Endothelial cell of umbilical vein (primary cell): ENCODE data around the gene TSTD1. TPM values are rescaled to one million over a fixed set of nuclear protein-coding genes. Genes with fewer than 3 reads are reported as not detected.

Source experiments
- BruUV-seq: library from RNA; stranded (reverse); fragments of 400-500 nt; replicated peaks from 2 replicates; lab custom pipeline; 2021; lab: Mats Ljungman, UMichigan
- CTCF ChIA-PET: fragments of 300-600, 350-600 bp; sonication (Branson Sonifier 250); formaldehyde crosslinking; loops from one replicate; lab custom pipeline; 2021; ENCODE audit warnings: antibody characterized with exemption, inconsistent platforms; lab: Charles Lee
- POLR2A ChIA-PET: fragments of 300-600, 350-600 bp; sonication (Branson Sonifier 250); formaldehyde crosslinking; loops from one replicate; lab custom pipeline; 2021; ENCODE audit warnings: antibody characterized with exemption, inconsistent platforms; lab: Charles Lee
- DNase-seq: peaks from one replicate; pipeline ENCODE4 v3.0.0-alpha.2; 2011; ENCODE audit warnings: low read depth, low spot score
- FAIRE-seq: peaks from 2 replicates; lab custom pipeline; 2011; peaks lifted over from hg19 to GRCh38; lab: Jason Lieb, UNC
- H2AFZ ChIP-seq: 2 replicates; pipeline ENCODE4 v1.6.0; 2012; ENCODE audit warnings: low read depth, low read length, control low read depth, inconsistent platforms
- H3K27ac ChIP-seq: 2 replicates; pipeline ENCODE4 v1.5.1; 2011; ENCODE audit warnings: low read depth, mild to moderate bottlenecking, control low read depth, low read length, moderate library complexity; ENCODE audit not compliant: insufficient read depth
- H3K27me3 ChIP-seq, 2 experiments: 2 replicates each; pipeline versions ENCODE4 v1.6.0 to v1.6.1; 2011; ENCODE audit warnings: low read length in 2 of 2, mixed read lengths in 1 of 2; ENCODE audit not compliant: control insufficient read depth in 2 of 2, insufficient read depth in 2 of 2
- H3K36me3 ChIP-seq, 2 experiments: 2 replicates in 1 of 2; 3 replicates in 1 of 2; pipeline ENCODE4 v1.5.1; 2011; ENCODE audit warnings: low read length in 2 of 2, mild to moderate bottlenecking in 1 of 2, moderate library complexity in 1 of 2; ENCODE audit not compliant: control insufficient read depth in 2 of 2, insufficient read depth in 2 of 2; ENCODE audit errors: extremely low read depth in 1 of 2
- H3K4me1 ChIP-seq: 3 replicates; pipeline ENCODE4 v1.5.1; 2011; ENCODE audit warnings: mild to moderate bottlenecking, low read length; ENCODE audit not compliant: control insufficient read depth, insufficient read depth; ENCODE audit errors: extremely low read depth
- H3K4me2 ChIP-seq: 2 replicates; pipeline ENCODE4 v1.6.1; 2011; ENCODE audit warnings: low read length, control low read depth, mixed read lengths; ENCODE audit not compliant: insufficient read depth
- H3K4me3 ChIP-seq, 3 experiments: fragments of 200-600 bp in 1 of 3; sonication (generic), shearing (Covaris generic) in 1 of 3; replicated peaks in 1 of 3; 2 replicates each; pipeline ENCODE4 v1.5.1; 2011 to 2016; ENCODE audit warnings: control low read depth in 3 of 3, low read length in 3 of 3, mild to moderate bottlenecking in 2 of 3, inconsistent platforms in 1 of 3, low read depth in 1 of 3, moderate library complexity in 1 of 3; ENCODE audit not compliant: insufficient read depth in 1 of 3
- H3K79me2 ChIP-seq: 2 replicates; pipeline ENCODE4 v1.6.0; 2012; ENCODE audit warnings: low read length, inconsistent platforms; ENCODE audit not compliant: control insufficient read depth, insufficient read depth
- H3K9ac ChIP-seq: replicated peaks from 2 replicates; pipeline ENCODE3; 2011; ENCODE audit warnings: low read length, control low read depth; ENCODE audit not compliant: insufficient read depth; ENCODE audit errors: extremely low read depth
- H3K9me1 ChIP-seq: replicated peaks from 3 replicates; pipeline ENCODE4 v1.6.0; 2011; ENCODE audit warnings: mild to moderate bottlenecking, low read length; ENCODE audit not compliant: control insufficient read depth, insufficient read depth; ENCODE audit errors: extremely low read depth
- H3K9me3 ChIP-seq: replicated peaks from 2 replicates; pipeline ENCODE4 v1.5.1; 2012; ENCODE audit warnings: low read length, inconsistent platforms; ENCODE audit not compliant: control insufficient read depth, insufficient read depth
- H4K20me1 ChIP-seq: replicated peaks from 2 replicates; pipeline ENCODE3; 2011; ENCODE audit warnings: mild to moderate bottlenecking, low read length; ENCODE audit not compliant: control insufficient read depth, insufficient read depth; ENCODE audit errors: extremely low read depth
- EZH2 ChIP-seq: IDR thresholded peaks from 2 replicates; pipeline ENCODE4 v1.6.1; 2012; ENCODE audit warnings: borderline replicate concordance, low read depth, mild to moderate bottlenecking, moderate library complexity, low read length, inconsistent platforms; ENCODE audit not compliant: severe bottlenecking
- FOS ChIP-seq: IDR thresholded peaks from 2 replicates; pipeline ENCODE4 v1.6.1; 2011; ENCODE audit warnings: mild to moderate bottlenecking, low read length, moderate library complexity, borderline replicate concordance; ENCODE audit not compliant: insufficient read depth
- JUN ChIP-seq: IDR thresholded peaks from 2 replicates; pipeline ENCODE4 v1.6.1; 2011; ENCODE audit warnings: borderline replicate concordance, low read depth; ENCODE audit not compliant: insufficient read length, insufficient read depth
- MYC ChIP-seq: IDR thresholded peaks from one replicate; pipeline ENCODE4 v1.6.1; 2011; ENCODE audit warnings: mild to moderate bottlenecking, low read depth, low read length
- POLR2A ChIP-seq: IDR thresholded peaks from 2 replicates; pipeline ENCODE4 v1.6.1; 2012; ENCODE audit warnings: low read depth, mild to moderate bottlenecking, control low read depth, low read length
- POLR2AphosphoS5 ChIP-seq: IDR thresholded peaks from 2 replicates; pipeline ENCODE4 v1.6.1; 2012; ENCODE audit warnings: low read depth, mild to moderate bottlenecking, control low read depth, low read length, moderate library complexity; ENCODE audit not compliant: insufficient read depth
- dilution Hi-C: fragments of 300-500 bp; cut with MboI; formaldehyde crosslinking; loops from one replicate; pipeline ENCODE4 v1.15.0; 2019; ENCODE audit warnings: low sequenced_read_pairs; ENCODE audit not compliant: extremely low pct_ligation_motif_present
- intact Hi-C: fragments of 100-400 bp; cut with micrococcal nuclease; formaldehyde crosslinking; loops from one replicate; pipeline ENCODE4 v1.10.0; 2022
- polyA plus RNA-seq, 4 experiments: library from polyadenylated mRNA; depleted of rRNA in 3 of 4; stranded (reverse) in 3 of 4; unstranded in 1 of 4; fragments of >200 nt; gene quantifications; 2 replicates each; pipeline versions ENCODE4 v1.2.1 to v1.2.3, GENCODE V29; 2011 to 2012; ENCODE audit warnings: missing spikeins in 1 of 4
- total RNA-seq: library from RNA; stranded (reverse); gene quantifications from 2 replicates; pipeline ENCODE4 v1.2.3, GENCODE V29; 2021
- TF ChIP-seq, protein P1 (sequence below), 2 donors: IDR thresholded peaks; 1 replicate in 1 of 2; 2 replicates in 1 of 2; pipeline ENCODE4 v1.5.1; 2011; ENCODE audit warnings: low read length in 2 of 2, mild to moderate bottlenecking in 2 of 2, moderate library complexity in 2 of 2, control low read depth in 1 of 2, inconsistent platforms in 1 of 2, low read depth in 1 of 2; ENCODE audit not compliant: insufficient read depth in 1 of 2; ENCODE audit errors: extremely low read depth in 1 of 2

The TSTD1 gene
- total and polyA plus RNA-seq, 2 donors (not counting 3 experiments of a cell fraction or from before 2014, with no cell fraction given) = 8.9 to 39.1 TPM

DNA sequence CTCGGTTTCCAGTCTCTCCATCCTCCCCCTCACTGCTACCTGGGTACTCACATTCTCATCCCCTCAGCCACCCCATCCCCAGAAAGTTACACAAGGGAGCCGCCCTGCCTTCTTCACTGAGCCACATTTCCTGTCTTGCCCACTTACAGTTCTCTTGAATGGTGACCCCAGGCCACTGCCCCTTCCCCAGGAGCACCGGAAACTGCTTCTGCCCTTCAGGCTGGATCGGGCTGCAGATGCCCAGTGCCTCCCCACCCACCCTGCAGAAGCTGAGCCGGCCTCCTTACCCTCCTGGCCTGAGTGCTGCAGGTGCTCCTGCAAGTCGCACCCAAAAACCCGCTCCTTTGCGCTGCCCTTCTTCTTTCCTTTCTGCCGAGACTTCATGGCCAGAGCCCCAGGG, 30.5 kb upstream of the TSTD1 start:
- H3K9me1 ChIP-seq = no peaks in the 10 kb centered on the region
- TF ChIP-seq MYC (no peak), FOS (no peak), JUN (no peak), EZH2 (no peak), POLR2AphosphoS5 (no peak), POLR2A (no peak)
- TF ChIP-seq, protein P1, sequence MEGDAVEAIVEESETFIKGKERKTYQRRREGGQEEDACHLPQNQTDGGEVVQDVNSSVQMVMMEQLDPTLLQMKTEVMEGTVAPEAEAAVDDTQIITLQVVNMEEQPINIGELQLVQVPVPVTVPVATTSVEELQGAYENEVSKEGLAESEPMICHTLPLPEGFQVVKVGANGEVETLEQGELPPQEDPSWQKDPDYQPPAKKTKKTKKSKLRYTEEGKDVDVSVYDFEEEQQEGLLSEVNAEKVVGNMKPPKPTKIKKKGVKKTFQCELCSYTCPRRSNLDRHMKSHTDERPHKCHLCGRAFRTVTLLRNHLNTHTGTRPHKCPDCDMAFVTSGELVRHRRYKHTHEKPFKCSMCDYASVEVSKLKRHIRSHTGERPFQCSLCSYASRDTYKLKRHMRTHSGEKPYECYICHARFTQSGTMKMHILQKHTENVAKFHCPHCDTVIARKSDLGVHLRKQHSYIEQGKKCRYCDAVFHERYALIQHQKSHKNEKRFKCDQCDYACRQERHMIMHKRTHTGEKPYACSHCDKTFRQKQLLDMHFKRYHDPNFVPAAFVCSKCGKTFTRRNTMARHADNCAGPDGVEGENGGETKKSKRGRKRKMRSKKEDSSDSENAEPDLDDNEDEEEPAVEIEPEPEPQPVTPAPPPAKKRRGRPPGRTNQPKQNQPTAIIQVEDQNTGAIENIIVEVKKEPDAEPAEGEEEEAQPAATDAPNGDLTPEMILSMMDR (IDR thresholded peaks at IDR 0.05; ENCODE audit: extremely low read depth in 1 of 2, insufficient read depth in 1 of 2, low read depth in 1 of 2, low read length in 2 of 2) = no peak
- no peak overlapping the region for H3K4me2 ChIP-seq
- H3K27ac ChIP-seq = no peak overlapping the region
- no peaks in the 10 kb centered on the region for H3K9me3 ChIP-seq
- DNase-seq (no peak), FAIRE-seq (no peak)
- H3K4me3 ChIP-seq = no peak overlapping the region
- no peaks in the 10 kb centered on the region for H4K20me1 ChIP-seq
- ChIA-PET POLR2A (no interaction called here), CTCF (interaction anchor here (1.3 to 1.6 kb wide), 3 partner anchors 24 to 79 kb away, joined by 4 to 7 read pairs (median 4); partner anchors contain the start of genes F11R and USF1)
- intact Hi-C loops = no loop called here
- dilution Hi-C loops = no loop called here
- no peaks in the 10 kb centered on the region for H3K36me3 ChIP-seq
- no peaks in the 10 kb centered on the region for H3K4me1 ChIP-seq
- no peaks in the 10 kb centered on the region for H3K79me2 ChIP-seq
- H2AFZ ChIP-seq = no peak overlapping the region
- H3K27me3 ChIP-seq = peaks cover 2% of the 10 kb centered on the region in 2 experiments
- no TSS peak for BruUV-seq
- no peak overlapping the region for H3K9ac ChIP-seq
